NCI-H2171 treated with DMSO at 0.1 percent for 48 hours (cell line): ENCODE results near the gene CLEC2A.

Source experiments
- DNase-seq: peaks from one replicate; lab custom pipeline; 2025; lab: John Stamatoyannopoulos, UW

CLEC2A gene

GRCh38 chr12:9933958-9934357 lies 1.8 kb upstream of the CLEC2A start:
- DNase-seq: no peak

DNA sequence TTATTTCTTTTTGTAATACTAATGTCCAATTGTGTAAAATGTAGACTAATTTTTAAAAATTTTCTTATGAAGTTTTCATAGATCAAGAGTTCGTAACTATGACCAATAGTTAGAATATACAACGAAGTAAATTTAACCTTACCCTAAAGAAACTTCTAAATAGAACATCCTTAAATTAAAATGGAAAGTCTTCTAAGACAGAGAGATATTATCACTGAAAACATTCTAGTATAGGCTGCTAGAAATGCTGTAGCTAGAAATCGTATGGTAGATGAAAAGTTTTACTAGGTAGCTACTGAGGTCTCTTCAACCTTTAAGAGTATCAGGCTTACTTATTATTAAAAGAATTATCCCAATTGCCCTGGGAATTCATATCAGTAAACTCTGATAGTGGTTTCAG lies 925 bp downstream of the CLEC2A start:
- no peak for DNase-seq

DNA sequence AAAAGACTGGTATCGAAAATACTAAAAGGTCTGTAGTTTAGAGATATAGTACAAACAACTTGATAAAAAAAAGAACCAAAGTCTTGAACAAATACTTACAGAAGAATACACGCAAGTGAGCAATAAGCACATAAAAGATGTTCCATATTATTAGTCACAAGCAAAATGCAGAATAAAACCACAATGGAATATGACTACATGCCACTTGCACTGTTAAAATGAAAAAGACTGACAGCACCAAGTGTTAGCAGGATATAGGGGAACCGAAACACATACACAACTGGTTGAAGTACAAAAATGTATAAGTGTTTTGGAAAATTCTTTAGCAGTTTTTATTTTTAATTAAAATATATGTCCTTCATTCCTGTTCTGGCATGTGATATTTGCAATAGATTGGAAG lies 3.6 kb downstream of the CLEC2A start:
- no peak for DNase-seq

DNA sequence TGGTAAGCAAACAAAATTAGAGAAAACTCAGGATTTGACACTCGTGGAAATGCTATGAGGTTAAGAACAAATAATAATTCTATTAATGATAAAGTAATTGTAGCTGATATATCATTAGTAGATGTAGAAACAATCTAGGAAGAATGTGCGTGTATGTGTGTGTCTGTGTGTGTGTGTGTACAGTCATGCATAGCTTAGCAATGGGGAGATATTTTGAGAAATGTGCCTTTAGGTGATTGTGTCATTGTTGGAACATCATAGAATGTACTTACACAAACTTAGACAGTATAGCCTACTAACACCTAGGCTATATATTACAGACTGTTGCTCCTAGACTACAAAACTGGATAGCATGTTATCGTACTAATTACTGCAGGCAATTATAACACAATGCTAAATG lies 5.3 kb downstream of the CLEC2A start:
- DNase-seq: no peak

- no peak for DNase-seq
These were observed 6.3 kb downstream of the CLEC2A start for GRCh38 chr12:9925705-9926393.

DNA sequence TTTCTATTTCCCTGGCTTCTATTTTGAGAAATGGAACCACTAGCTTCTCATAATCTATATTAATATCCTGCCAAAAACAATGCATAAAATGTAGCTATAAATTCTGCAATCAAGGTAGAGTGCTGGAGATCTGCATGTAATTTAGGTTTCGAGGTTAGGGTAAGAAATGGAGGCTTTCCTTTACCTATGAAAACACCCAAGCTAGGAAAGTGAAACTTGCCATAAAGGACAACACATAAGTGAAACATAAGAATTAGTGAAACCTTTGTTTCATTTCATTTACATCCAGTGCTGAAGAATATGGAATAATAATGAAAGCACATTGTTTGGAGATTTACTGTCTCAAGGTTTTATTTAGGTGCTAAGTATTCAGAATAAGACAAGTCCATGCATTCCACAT lies 9.7 kb downstream of the CLEC2A start:
- no peak for DNase-seq

GRCh38 chr12:9920451-9920850 lies 11.7 kb downstream of the CLEC2A start:
- no peak for DNase-seq

- no peak for DNase-seq
These were observed 12.7 kb downstream of the CLEC2A start for GRCh38 chr12:9919443-9919842.

- no peak for DNase-seq
These were observed 20.5 kb downstream of the CLEC2A start for GRCh38 chr12:9911708-9912107.

DNA sequence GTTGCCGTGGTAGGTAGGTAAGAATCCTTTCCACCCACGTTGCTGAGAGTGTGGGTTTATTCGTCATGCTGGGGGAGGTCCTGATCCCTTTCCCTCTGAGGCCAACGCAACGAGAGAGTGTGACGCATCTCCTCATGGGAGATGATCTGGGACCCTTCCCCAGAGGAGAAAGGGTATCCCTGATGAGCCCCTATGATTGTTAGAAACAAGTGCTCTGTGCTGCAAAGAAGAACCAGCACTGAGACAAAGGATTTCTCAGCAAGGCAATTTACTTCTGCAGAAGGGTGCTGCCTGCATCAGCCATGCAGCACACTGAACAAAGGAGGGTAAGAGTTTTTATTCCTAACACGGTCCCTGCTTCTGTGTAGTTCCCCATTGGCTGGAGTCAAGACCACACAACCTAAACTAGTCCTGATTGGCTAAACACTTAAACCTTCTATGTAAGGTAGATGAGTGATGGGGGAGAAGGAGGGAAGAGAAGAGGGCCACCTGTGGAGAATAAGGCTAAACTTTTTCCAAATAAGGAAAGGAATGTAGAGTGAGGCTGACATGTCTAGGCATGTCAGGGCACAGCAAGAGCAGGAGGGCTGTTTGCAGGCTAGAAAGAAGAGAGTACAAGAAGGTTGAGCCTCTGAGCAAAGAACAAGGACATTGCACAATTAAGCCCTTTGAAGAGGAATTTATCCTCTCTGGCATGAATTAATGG lies 21.3 kb downstream of the CLEC2A start:
- no peak for DNase-seq

DNA sequence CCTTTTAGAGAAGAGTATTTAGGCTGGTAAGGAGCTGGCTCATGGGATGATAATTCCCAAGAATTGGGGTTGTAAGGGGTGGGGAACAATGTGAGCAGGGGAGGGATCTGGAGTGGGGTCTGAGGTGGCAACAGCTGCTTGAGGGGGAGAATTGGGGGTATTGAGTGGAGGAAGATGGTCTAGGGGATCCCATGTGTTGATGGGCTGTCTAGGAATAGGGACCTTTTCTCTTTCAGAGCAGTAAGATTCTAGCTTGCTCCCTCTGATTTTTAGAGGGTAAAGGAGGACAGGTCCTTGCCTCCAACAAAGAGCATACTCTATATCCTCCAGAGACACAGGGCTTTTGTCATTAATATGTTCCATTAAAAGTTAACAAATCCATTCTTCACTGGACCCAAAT lies 22.4 kb downstream of the CLEC2A start:
- DNase-seq: no peak

DNA sequence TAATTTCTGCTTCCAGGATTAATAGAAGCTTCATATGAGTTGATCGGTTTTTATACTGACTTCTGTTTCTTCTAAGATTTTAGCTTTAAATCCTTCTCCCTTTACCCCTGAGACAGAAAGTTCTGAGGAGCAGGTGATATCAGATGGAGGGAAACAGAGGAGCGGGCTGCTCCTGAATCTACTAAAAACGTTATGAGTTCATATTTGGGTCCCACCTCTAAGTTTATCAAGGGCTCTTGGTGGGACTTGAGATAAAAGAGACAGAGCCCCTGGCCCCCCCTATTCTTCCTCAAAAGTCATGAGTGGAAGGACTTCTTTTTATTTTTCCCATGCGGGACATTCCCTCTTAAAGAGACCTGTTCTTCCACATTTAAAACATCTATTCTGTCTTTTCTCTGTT lies 23.8 kb downstream of the CLEC2A start:
- DNase-seq: no peak

DNA sequence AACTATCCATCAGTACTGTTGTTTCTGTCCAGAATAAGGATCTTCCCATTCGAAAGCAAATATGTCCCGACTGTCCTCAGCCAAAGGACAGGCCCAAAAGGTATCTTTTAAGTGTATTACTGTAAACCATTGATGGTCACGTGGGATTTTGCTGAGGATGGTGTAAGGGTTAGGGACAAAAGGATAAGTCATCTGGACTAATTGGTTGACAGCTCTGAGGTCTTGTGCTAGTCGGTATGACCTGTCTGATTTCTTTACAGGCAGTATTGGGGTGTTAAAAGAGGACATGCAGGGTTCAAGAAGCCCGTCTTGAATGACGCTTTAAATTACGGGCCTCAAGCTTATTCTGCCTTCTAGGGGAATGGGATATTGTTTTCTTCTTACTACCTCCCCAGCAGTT lies 24.4 kb downstream of the CLEC2A start:
- DNase-seq: no peak

GRCh38 chr12:9906873-9907272 lies 25.3 kb downstream of the CLEC2A start:
- DNase-seq: no peak

DNA sequence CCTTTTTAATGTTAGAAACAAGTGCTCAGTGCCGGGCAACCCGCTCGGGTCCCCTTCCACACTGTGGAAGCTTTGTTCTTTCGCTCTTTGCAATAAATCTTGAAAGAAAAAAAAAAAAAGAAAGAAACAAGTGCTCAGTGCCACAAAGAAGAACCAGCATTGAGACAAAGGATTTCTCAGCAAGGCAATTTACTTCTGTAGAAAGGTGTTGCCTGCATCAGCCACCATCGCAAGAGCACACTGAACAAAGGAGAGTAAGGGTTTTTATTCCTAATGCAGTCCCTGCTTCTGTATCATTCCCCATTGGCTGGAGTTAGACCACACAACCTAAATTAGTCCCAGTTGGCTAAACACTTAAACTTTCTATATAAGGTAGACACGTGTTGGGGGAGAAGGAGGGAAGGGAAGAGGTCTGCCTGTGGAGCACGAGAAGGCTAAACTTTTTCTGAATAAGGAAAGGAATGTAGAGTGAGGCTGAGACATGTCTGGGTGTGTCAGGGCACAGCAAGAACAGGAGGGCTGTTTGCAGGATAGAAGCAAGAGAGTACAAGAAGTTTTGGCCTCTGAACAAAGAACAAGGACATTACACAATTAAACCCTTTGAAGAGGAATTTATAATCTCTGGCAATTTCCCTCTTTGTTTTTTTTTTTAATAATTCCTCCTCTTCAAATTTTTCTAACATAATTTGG lies 29.5 kb downstream of the CLEC2A start:
- DNase-seq: no peak

DNA sequence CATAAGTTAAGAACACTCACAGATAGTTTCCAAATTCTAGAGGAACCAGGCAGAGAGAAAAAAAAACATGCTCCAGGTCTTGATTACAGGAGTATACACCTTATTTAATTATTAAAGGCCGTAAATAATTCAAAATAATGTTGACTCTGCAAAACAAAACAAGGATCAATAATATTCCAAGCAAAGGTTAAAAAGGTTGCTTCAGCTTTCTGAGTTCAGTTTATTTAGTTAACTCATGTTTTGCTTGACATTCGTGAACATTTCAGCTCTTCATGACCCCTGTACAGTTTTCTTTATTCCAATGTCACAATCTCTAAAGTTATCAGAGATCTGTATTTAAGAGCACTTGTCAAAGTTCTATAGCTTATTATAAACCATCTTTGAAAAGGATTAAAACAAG lies 31.2 kb downstream of the CLEC2A start:
- no peak for DNase-seq

- no peak for DNase-seq
These were observed 33.0 kb downstream of the CLEC2A start for GRCh38 chr12:9899209-9899608.

GRCh38 chr12:9897535-9897934 lies 34.6 kb downstream of the CLEC2A start:
- DNase-seq: no peak

DNA sequence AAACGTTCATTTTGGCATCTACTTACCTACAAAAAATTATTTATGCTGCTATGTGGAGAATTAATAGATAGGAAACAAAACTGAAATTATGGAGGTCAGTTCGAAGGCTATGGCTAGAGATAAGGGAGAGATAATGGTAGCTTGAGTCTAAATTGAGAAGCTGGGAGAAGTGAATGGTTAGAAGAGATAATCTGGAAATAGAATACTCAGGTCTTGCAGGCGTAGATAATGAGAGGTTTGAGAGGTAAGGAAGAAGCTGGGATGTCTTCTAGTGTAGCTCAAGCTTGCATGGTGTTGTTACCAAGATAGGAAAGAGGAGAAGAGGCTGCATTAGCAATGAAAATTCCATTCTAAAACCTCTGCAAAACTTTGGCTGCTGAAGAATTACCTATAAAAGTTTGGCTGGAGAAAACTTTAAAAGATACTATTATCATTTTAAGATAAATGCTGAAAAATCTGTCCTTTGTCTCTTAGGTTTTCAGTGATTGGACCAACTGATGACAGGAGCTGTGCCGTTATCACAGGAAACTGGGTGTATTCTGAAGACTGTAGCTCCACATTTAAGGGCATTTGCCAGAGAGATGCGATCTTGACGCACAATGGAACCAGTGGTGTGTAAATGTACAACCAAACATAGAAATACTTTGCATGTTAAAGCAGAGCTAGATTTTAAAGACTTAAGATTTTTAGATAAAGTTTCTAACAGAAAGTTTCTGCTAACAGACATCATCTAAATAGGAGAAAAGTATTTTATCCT lies 36.8 kb downstream of the CLEC2A start:
- DNase-seq: no peak

DNA sequence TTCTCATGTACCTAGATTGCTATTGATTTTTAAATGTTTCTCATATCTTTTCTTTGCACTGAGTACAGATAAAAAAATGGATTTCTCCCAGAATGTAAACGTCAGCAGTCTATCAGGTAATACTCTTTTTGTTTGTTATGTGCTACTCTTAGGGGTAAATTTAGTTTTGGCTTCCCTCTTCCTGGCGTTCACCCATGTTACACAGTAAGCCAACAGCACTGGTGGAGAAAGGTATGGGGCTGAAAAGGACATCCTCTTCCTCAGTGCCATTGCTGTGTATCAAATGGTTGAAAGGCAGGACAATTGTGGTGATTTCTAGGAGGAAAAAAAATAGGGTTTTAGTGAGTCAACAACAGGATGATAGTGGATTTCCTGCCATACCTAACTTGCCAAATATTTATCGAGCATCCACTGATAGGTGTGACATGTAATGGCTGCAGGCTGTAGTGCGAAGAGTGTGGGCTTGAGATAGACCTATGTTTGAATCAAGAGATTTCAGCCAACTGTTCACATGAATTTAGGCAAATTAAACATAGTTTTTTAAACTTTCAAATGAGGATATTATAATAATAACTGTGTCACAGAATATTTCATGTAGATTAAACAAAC lies 43.4 kb downstream of the CLEC2A start:
- DNase-seq: no peak

DNA sequence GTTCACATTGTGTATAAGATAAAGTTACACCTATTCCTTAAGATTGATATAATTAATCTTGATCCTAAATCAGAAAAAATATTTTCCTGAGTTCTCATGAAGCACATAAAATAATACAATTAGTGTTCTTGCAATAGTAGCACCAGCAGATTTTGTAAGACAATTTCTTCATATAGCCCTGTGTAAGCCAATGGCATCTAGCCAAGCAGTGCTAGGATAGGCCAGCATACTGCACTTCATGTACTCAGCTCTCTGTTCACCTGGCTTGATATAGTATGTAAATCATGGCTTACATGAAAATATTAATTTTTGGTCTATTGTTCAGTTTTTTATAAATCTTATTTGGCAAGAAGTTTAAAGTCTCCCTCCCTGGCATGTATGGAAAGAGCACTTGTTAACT lies 49.0 kb downstream of the CLEC2A start:
- DNase-seq: no peak

GRCh38 chr12:9881988-9882387 lies 50.2 kb downstream of the CLEC2A start:
- no peak for DNase-seq
